IPS-NIHi11 (cell line): ENCODE data around the gene ABCA9.
"Not testable (repeated sequence)": the region's sequence is repeated elsewhere in the genome, so short reads cannot be mapped to it uniquely, and the experiment has no call there.

Experiments used
- DNase-seq: peaks from one replicate; pipeline ENCODE4 v3.0.0; 2012; ENCODE audit warnings: mixed read lengths, low spot score

ABCA9 gene, protein sequence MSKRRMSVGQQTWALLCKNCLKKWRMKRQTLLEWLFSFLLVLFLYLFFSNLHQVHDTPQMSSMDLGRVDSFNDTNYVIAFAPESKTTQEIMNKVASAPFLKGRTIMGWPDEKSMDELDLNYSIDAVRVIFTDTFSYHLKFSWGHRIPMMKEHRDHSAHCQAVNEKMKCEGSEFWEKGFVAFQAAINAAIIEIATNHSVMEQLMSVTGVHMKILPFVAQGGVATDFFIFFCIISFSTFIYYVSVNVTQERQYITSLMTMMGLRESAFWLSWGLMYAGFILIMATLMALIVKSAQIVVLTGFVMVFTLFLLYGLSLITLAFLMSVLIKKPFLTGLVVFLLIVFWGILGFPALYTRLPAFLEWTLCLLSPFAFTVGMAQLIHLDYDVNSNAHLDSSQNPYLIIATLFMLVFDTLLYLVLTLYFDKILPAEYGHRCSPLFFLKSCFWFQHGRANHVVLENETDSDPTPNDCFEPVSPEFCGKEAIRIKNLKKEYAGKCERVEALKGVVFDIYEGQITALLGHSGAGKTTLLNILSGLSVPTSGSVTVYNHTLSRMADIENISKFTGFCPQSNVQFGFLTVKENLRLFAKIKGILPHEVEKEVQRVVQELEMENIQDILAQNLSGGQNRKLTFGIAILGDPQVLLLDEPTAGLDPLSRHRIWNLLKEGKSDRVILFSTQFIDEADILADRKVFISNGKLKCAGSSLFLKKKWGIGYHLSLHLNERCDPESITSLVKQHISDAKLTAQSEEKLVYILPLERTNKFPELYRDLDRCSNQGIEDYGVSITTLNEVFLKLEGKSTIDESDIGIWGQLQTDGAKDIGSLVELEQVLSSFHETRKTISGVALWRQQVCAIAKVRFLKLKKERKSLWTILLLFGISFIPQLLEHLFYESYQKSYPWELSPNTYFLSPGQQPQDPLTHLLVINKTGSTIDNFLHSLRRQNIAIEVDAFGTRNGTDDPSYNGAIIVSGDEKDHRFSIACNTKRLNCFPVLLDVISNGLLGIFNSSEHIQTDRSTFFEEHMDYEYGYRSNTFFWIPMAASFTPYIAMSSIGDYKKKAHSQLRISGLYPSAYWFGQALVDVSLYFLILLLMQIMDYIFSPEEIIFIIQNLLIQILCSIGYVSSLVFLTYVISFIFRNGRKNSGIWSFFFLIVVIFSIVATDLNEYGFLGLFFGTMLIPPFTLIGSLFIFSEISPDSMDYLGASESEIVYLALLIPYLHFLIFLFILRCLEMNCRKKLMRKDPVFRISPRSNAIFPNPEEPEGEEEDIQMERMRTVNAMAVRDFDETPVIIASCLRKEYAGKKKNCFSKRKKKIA (N-terminal part only)

GRCh38 chr17:69060822-69061221 lies at the start of gene ABCA9:
ABCA9 (minus strand) TSS chr17:69060927; CDS start chr17:69051126, 9,801 bp downstream.
- DNase-seq = no peak

- DNase-seq = no peak
Observed at GRCh38 chr17:69105907-69106730, 45.4 kb upstream of the ABCA9 start.

- DNase-seq = no peak
Observed at GRCh38 chr17:69103557-69104233, 43.0 kb upstream of the ABCA9 start.

- DNase-seq = no peak
Observed at GRCh38 chr17:69098625-69099024, 37.9 kb upstream of the ABCA9 start.

DNA sequence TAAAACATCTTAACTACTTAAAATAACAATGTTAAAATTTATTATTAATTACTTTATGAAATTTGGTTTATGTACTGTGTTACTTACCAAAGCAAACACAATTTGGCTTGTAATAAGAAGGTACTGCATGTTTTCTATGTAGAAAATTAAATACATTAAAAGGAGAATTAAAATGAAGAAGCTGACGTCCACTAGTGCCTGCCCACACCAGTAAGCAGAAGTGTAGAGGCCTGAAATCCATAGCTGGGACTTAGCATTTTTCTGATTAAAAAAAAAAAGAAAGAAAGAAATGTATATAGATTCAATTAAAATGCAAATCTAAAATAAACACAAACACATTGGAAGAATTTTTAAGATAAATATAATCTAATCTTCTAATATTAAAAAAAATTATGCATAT lies 35.8 kb upstream of the ABCA9 start:
- DNase-seq = no peak

- DNase-seq = no peak
Observed at GRCh38 chr17:69093995-69094394, 33.3 kb upstream of the ABCA9 start.

DNA sequence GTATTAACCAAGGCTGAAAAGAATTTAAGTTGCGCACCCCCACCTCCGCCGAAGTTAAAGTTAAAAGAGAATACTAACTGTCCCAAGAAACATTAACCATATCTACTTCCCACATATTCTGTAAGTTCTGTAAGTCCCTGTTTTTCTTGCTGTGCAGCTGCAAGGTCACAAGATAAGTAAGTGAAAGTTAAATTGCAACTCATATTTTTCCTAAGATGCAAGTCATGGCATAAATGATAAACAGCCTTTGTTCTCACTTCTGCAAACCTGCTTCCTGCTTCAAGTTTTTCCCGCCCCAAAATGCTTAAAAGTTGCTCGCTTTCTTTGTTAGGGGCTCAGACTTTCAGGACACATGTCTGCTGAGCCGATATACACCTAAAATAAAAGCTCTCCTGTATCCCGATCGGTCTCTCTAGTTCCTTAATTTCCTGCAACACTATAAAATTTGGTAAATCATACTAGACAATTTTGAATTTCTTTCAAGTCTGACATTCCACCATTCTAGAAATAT lies 32.6 kb upstream of the ABCA9 start:
- no peak for DNase-seq

GRCh38 chr17:69090365-69090764 lies 29.6 kb upstream of the ABCA9 start:
- DNase-seq = no peak

GRCh38 chr17:69088643-69089200 lies 28.0 kb upstream of the ABCA9 start:
- no peak for DNase-seq

GRCh38 chr17:69086641-69087040 lies 25.9 kb upstream of the ABCA9 start:
- DNase-seq = no peak

GRCh38 chr17:69084911-69085310 lies 24.2 kb upstream of the ABCA9 start:
- DNase-seq = peak; percentile 65

DNA sequence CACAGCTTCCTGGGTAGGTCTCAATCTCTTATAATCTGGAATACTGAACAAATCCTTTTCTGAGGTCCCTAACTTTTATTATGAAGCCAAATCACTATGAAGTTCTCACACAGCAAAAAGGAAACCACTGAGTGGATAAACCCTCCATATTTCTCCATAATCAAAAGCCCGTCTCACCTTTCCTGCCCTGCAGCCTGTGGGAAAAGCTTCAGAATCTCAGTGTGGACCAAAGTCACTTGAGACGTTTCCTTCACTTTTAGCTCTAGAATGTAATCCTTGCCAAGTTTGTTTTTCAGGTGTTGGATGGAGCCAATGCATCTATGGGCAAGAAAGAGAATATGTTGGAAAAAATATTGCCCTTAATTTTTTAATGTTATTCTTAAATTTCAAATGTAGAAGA lies 22.0 kb upstream of the ABCA9 start:
- DNase-seq = no peak

DNA sequence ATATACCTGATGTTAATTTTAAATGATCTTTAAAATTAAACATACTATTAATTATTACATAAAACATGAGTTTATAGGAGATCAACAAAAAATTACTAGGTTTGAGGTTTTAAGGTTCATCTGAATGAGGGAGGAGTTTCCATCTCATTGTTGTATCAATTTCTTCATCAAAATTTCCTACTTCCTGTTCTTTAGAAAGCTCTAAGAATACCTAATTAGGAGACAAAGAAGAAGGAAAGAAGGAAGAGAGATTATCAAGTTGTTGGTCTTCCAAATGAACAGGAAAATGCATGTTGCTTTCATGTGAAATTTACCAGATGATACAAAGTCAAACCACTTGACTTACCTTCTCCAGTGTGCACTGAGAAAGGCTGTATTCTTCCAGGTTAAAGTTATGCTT lies 18.1 kb upstream of the ABCA9 start:
- DNase-seq = no peak

GRCh38 chr17:69075823-69076222 lies 15.1 kb upstream of the ABCA9 start:
- no peak for DNase-seq

DNA sequence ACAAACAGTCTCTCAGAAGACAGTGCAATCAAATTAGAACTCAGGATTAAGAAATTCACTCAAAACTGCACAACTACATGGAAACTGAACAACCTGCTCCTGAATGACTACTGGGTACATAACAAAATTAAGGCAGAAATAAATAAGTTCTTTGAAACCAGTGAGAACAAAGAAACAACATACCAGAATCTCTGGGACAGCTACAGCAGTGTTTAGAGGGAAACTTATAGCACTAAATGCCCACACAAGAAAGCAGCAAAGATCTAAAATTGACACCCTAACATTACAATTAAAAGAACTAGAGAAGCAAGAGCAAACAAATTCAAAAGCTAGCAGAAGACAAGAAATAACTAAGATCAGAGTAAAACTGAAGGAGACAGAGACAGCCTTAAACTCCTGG lies 12.7 kb upstream of the ABCA9 start:
- not testable (repeated sequence) for DNase-seq

GRCh38 chr17:69072803-69073256 lies 12.1 kb upstream of the ABCA9 start:
- not testable (repeated sequence) for DNase-seq

GRCh38 chr17:69071233-69071586 lies 10.5 kb upstream of the ABCA9 start:
- not testable (repeated sequence) for DNase-seq

- not testable (repeated sequence) for DNase-seq
Observed at GRCh38 chr17:69070378-69071232, 9.9 kb upstream of the ABCA9 start.

DNA sequence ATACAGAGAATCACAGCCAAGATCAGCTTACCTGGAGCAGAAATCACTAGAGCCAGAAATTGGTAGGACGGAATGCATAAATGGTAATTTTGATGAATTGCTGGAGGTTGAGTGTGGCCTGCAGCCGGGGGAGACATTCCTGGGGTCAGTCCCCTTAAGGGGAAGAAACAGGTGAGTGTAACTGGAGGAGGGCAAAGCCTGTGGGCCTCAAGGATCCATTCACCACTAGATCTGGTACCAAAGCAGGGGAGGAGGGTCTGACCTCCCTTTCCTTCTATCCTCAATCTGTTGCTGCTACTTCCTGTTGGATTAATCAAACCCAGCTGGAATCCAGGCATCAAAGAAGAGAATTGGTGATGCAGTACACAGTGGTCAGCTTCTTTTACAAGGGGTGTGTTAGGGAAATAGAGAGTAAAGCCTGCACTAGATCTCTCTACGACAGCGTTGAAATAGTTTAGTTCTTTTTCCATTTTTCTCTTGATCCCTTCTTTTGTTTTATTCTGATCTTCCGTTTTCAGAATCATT lies 8.6 kb upstream of the ABCA9 start:
- peak; percentile 23 for DNase-seq
